Activated CD4-positive, alpha-beta memory T cell treated with anti-CD3 and anti-CD28 coated beads for 36 hours (primary cell): ENCODE results near the gene BNC2. TPM values are rescaled to one million over a fixed set of nuclear protein-coding genes. Genes with fewer than 3 reads are reported as not detected.
"Not testable (repeated sequence)": the region's sequence is repeated elsewhere in the genome, so short reads cannot be mapped to it uniquely, and the experiment has no call there.

Source experiments
- CTCF ChIA-PET: fragments of 350-600 bp; sonication (Branson Sonifier 250); formaldehyde crosslinking; loops from one replicate; lab custom pipeline; 2021; ENCODE audit warnings: antibody characterized with exemption, inconsistent platforms; lab: Charles Lee
- POLR2A ChIA-PET: fragments of 350-600 bp; sonication (Branson Sonifier 250); formaldehyde crosslinking; loops from one replicate; lab custom pipeline; 2021; ENCODE audit warnings: antibody characterized with exemption; lab: Charles Lee
- DNase-seq: peaks from one replicate; pipeline ENCODE4 v3.0.0-alpha.2; 2020
- H3K27ac Mint-ChIP-seq: one replicate; pipeline ENCODE4 v1.8.0; 2021; ENCODE audit warnings: mixed read lengths
- H3K27me3 Mint-ChIP-seq: one replicate; pipeline ENCODE4 v1.8.0; 2021; ENCODE audit warnings: mixed read lengths
- H3K36me3 Mint-ChIP-seq: one replicate; pipeline ENCODE4 v1.8.0; 2021; ENCODE audit warnings: mixed read lengths
- H3K4me1 Mint-ChIP-seq: one replicate; pipeline ENCODE4 v1.8.0; 2021; ENCODE audit warnings: low read depth, mixed read lengths
- H3K4me3 Mint-ChIP-seq: one replicate; pipeline ENCODE4 v1.8.0; 2021; ENCODE audit warnings: mild to moderate bottlenecking, mixed read lengths
- H3K9me3 Mint-ChIP-seq: one replicate; pipeline ENCODE4 v1.8.0; 2021; ENCODE audit warnings: mixed read lengths
- intact Hi-C: fragments of 100-400 bp; cut with micrococcal nuclease; formaldehyde crosslinking; loops from one replicate; pipeline ENCODE4 v1.15.1; 2023
- total RNA-seq, 2 experiments: library from RNA; stranded (reverse); gene quantifications; one replicate each; pipeline ENCODE4 v1.2.3, GENCODE V29; 2021

BNC2 gene
- total RNA-seq, 2 experiments from 2014 or later: not detected

- no peaks in the 10 kb centered on the region for H3K27me3 Mint-ChIP-seq
- H3K9me3 Mint-ChIP-seq: peaks cover 4% of the 10 kb centered on the region
- no peak for DNase-seq
- H3K4me1 Mint-ChIP-seq: no peaks in the 10 kb centered on the region
- CTCF ChIA-PET: no interaction called here
- POLR2A ChIA-PET: no interaction called here
- no peak overlapping the region for H3K27ac Mint-ChIP-seq
- no peaks in the 10 kb centered on the region for H3K36me3 Mint-ChIP-seq
- intact Hi-C loops: no loop called here
- no peak overlapping the region for H3K4me3 Mint-ChIP-seq
Observed at GRCh38 chr9:16501726-16502125, 368.7 kb downstream of the BNC2 start.

DNA sequence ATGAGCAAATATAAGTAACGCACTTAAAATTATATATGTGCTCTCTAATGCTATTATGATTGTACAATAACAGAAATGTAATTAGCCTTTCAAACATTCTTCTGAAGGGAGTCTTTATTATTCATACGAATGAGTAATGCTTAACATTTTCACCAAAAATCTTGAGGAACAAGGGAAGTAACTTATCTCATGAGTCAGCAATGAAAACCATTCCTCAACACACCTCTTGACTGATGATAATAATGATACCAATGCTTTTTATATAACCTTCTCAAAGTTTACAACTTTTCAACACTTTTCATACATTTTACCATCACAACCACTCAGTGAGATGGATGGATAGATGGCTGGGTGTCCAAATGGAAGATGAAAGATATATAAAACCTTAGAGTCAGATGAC lies 369.3 kb downstream of the BNC2 start:
- intact Hi-C loops: no loop called here
- CTCF ChIA-PET: no interaction called here
- peaks cover 4% of the 10 kb centered on the region for H3K9me3 Mint-ChIP-seq
- H3K4me3 Mint-ChIP-seq: no peak overlapping the region
- POLR2A ChIA-PET: no interaction called here
- H3K36me3 Mint-ChIP-seq: no peaks in the 10 kb centered on the region
- no peak overlapping the region for H3K27ac Mint-ChIP-seq
- H3K4me1 Mint-ChIP-seq: no peaks in the 10 kb centered on the region
- DNase-seq: no peak
- H3K27me3 Mint-ChIP-seq: no peaks in the 10 kb centered on the region

DNA sequence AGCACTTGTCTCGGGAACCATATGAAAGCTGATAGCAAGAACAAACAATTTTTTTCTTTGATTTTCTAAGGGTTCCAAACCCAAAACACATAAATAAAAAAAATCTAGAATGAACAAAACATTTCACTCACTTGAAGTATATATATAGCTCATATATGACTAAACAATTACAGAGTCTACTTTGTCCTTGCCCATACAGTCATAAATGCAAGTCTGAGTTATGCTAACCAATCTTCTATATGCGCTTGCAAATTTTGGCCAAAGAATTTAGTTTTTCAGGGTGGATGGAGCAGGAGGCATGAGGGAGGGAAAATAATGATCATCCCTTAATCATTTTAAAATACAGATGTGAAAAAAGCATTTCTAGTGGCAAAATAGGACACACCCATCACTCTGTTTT lies 370.1 kb downstream of the BNC2 start:
- no peak for DNase-seq
- POLR2A ChIA-PET: no interaction called here
- Mint-ChIP-seq H3K27ac (no peak overlapping the region), H3K4me1 (no peaks in the 10 kb centered on the region), H3K36me3 (no peaks in the 10 kb centered on the region), H3K9me3 (peaks cover 4% of the 10 kb centered on the region), H3K27me3 (no peaks in the 10 kb centered on the region), H3K4me3 (no peak overlapping the region)
- intact Hi-C loops: no loop called here
- CTCF ChIA-PET: no interaction called here

DNA sequence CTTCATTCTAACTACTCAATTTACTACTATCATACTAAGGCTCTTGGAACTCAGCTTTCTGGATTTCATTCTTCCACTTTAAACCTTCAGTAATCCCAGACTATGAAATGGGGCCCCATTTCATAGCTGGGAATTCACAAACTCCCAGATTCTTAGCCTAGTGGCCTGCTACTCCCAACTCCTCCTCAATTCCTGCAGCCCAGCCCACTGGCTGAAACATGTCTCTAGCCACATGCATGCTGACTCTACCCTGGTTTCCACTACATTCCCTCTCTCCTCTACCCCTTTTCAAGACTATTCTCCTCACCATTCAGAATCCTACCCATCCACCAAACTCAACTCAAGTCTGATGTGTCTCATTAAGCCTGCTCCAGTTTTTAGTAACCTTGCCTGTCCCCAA lies 370.6 kb downstream of the BNC2 start:
- H3K27me3 Mint-ChIP-seq: no peaks in the 10 kb centered on the region
- H3K9me3 Mint-ChIP-seq: peaks cover 4% of the 10 kb centered on the region
- intact Hi-C loops: no loop called here
- ChIA-PET POLR2A (no interaction called here), CTCF (no interaction called here)
- no peaks in the 10 kb centered on the region for H3K4me1 Mint-ChIP-seq
- DNase-seq: no peak
- no peak overlapping the region for H3K27ac Mint-ChIP-seq
- H3K36me3 Mint-ChIP-seq: no peaks in the 10 kb centered on the region
- H3K4me3 Mint-ChIP-seq: no peak overlapping the region

DNA sequence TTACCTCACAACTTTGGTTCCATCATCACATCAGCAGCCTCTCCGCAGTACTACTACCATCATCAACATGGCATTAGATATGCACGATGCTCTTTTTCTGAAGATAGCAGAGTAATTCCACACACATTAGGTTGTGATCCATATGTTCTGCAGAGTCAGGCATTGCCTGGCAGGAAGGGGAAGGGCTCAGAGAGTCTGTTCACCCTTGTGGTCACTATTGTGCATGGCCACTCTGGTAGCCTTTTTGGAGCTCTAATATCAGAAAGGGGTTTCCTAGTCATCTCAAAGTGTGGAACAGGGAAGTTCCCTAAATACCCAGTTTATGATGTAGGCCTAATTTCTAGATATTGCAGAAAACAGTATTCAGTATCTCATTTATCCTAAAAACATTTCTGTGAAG lies 373.6 kb downstream of the BNC2 start:
- no peak overlapping the region for H3K27ac Mint-ChIP-seq
- intact Hi-C loops: no loop called here
- H3K9me3 Mint-ChIP-seq: peaks cover 7% of the 10 kb centered on the region
- DNase-seq: no peak
- ChIA-PET CTCF (no interaction called here), POLR2A (no interaction called here)
- no peaks in the 10 kb centered on the region for H3K4me1 Mint-ChIP-seq
- no peaks in the 10 kb centered on the region for H3K36me3 Mint-ChIP-seq
- H3K27me3 Mint-ChIP-seq: no peaks in the 10 kb centered on the region
- H3K4me3 Mint-ChIP-seq: no peak overlapping the region

GRCh38 chr9:16487915-16488314 lies 382.6 kb downstream of the BNC2 start:
- POLR2A ChIA-PET: no interaction called here
- no peak overlapping the region for H3K27ac Mint-ChIP-seq
- H3K4me3 Mint-ChIP-seq: no peak overlapping the region
- DNase-seq: no peak
- H3K36me3 Mint-ChIP-seq: no peaks in the 10 kb centered on the region
- no peaks in the 10 kb centered on the region for H3K27me3 Mint-ChIP-seq
- H3K4me1 Mint-ChIP-seq: no peaks in the 10 kb centered on the region
- intact Hi-C loops: no loop called here
- no peaks in the 10 kb centered on the region for H3K9me3 Mint-ChIP-seq
- CTCF ChIA-PET: no interaction called here

- CTCF ChIA-PET: no interaction called here
- Mint-ChIP-seq H3K9me3 (no peaks in the 10 kb centered on the region), H3K27me3 (no peaks in the 10 kb centered on the region)
Observed at GRCh38 chr9:16485575-16486321, 384.7 kb downstream of the BNC2 start.

DNA sequence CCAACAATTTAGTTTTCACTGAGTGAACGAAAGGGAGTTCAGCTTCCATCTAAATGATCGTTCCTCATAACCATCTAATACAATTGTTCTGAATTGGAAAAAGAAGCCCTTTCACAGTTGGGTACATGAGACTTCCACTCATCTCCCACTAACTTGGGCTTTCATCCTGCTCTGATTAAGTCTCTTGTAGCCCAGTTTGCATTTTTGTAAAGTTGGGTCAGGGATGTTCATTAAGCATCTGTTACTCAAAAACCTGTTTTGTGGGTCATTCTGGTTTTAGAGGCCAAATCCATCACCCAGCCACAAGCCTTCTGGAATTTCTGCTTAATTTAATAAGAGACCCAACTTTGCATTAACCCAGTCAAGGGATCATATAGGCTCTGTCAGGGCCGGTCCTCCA lies 385.3 kb downstream of the BNC2 start:
- ChIA-PET CTCF (no interaction called here), POLR2A (no interaction called here)
- Mint-ChIP-seq H3K9me3 (no peaks in the 10 kb centered on the region), H3K4me1 (no peaks in the 10 kb centered on the region), H3K4me3 (no peak overlapping the region), H3K27me3 (no peaks in the 10 kb centered on the region), H3K36me3 (no peaks in the 10 kb centered on the region), H3K27ac (no peak overlapping the region)
- intact Hi-C loops: no loop called here
- no peak for DNase-seq

More at GRCh38 chr9:16485575-16486321, 384.7 kb downstream of the BNC2 start:
- POLR2A ChIA-PET: no interaction called here
- intact Hi-C loops: no loop called here
- Mint-ChIP-seq H3K27ac (no peak overlapping the region), H3K4me1 (no peaks in the 10 kb centered on the region), H3K36me3 (no peaks in the 10 kb centered on the region), H3K4me3 (no peak overlapping the region)
- no peak for DNase-seq

DNA sequence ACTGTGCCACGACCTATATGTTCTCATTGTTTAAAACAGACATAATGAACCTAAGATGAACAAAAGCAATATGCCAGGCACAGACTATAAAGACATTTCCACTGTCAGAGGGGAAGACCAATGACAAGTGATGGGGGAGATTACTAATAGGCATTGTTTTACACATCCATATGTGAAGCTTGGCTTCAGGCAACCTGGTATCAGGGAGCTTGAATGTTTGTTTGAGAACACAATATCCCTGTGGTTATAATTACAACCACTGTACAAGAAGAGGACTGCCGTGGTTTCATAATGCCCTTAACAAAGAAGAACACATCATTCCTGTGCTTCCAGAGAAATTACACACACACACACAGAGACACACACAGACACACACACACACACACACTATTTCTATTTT lies 385.7 kb downstream of the BNC2 start:
- ChIA-PET POLR2A (no interaction called here), CTCF (no interaction called here)
- no peak for DNase-seq
- H3K4me1 Mint-ChIP-seq: no peaks in the 10 kb centered on the region
- intact Hi-C loops: no loop called here
- no peaks in the 10 kb centered on the region for H3K9me3 Mint-ChIP-seq
- no peak overlapping the region for H3K27ac Mint-ChIP-seq
- H3K27me3 Mint-ChIP-seq: no peaks in the 10 kb centered on the region
- no peak overlapping the region for H3K4me3 Mint-ChIP-seq
- H3K36me3 Mint-ChIP-seq: no peaks in the 10 kb centered on the region

DNA sequence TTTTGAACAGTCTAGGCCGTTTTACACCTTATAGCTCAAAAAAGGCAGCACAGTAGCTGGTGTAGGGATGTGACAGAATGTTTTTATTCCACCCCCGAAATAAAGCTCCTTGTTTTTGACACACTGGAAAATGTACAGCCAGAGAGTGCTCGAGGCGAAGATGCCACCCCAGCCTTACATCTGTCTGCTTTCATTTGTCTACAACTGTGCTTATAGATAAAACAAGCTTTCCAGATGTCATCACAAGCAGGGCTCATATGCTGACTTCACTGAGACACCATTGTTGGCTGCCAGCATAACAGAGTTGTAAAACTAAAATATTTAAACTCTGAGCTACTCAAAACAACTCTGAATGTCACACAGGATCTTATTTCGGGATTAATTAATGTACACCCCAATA lies 386.3 kb downstream of the BNC2 start:
- intact Hi-C loops: no loop called here
- Mint-ChIP-seq H3K36me3 (no peaks in the 10 kb centered on the region), H3K4me1 (no peaks in the 10 kb centered on the region), H3K9me3 (no peaks in the 10 kb centered on the region), H3K4me3 (no peak overlapping the region), H3K27me3 (no peaks in the 10 kb centered on the region), H3K27ac (no peak overlapping the region)
- ChIA-PET POLR2A (no interaction called here), CTCF (no interaction called here)
- no peak for DNase-seq

DNA sequence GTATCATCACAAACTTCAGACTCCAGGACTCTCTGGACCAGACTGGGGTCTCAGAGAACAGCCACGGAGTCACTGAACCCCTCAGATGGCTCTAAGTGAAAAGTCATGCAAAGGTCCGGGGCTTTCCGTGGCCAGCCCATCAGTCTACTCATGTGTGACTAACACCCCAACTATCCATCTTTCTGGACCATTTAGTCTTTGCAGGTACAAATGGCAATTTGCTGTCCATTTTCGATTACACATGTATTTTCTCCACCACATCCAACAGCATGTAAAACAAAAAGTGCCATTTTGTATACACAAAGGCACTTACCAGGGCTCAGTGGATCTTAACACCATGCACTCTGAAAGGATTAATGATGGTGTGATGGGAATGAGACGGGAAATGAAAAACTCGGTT lies 387.7 kb downstream of the BNC2 start:
- ChIA-PET POLR2A (no interaction called here), CTCF (no interaction called here)
- H3K27ac Mint-ChIP-seq: no peak overlapping the region
- no peaks in the 10 kb centered on the region for H3K36me3 Mint-ChIP-seq
- H3K4me3 Mint-ChIP-seq: no peak overlapping the region
- H3K4me1 Mint-ChIP-seq: no peaks in the 10 kb centered on the region
- intact Hi-C loops: no loop called here
- no peak for DNase-seq
- H3K27me3 Mint-ChIP-seq: no peaks in the 10 kb centered on the region
- H3K9me3 Mint-ChIP-seq: no peaks in the 10 kb centered on the region

DNA sequence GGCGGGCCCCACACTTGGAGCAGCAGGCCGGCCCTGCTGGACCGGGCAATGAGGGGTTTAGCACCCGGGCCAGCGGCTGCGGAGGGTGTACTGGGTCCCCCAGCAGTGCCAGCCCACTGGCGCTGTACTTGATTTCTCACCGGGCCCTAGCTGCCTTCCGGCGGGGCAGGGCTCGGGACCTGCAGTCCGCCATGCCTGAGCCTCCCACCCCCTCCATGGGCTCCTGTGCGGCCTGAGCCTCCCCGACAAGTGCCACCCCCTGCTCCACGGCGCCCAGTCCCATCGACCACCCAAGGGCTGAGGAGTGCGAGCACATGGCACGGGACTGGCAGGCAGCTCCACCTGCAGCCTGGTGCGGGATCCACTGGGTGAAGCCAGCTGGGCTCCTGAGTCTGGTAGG lies 389.9 kb downstream of the BNC2 start:
- intact Hi-C loops, CTCF ChIA-PET, H3K4me1 Mint-ChIP-seq, POLR2A ChIA-PET, H3K27ac Mint-ChIP-seq, H3K4me3 Mint-ChIP-seq, H3K9me3 Mint-ChIP-seq, H3K27me3 Mint-ChIP-seq, H3K36me3 Mint-ChIP-seq, DNase-seq: not testable (repeated sequence)

- H3K9me3 Mint-ChIP-seq: peaks cover 12% of the 10 kb centered on the region
- no peak overlapping the region for H3K27ac Mint-ChIP-seq
- ChIA-PET CTCF (no interaction called here), POLR2A (no interaction called here)
- no peaks in the 10 kb centered on the region for H3K4me1 Mint-ChIP-seq
- intact Hi-C loops: no loop called here
- H3K27me3 Mint-ChIP-seq: no peaks in the 10 kb centered on the region
- no peaks in the 10 kb centered on the region for H3K36me3 Mint-ChIP-seq
- H3K4me3 Mint-ChIP-seq: no peak overlapping the region
- DNase-seq: no peak
Observed at GRCh38 chr9:16475996-16476395, 394.5 kb downstream of the BNC2 start.
